OCI-LY1 (cell line): ENCODE results near the gene NSD1.

Experiments used
- H2AFZ ChIP-seq: fragments of 200-600 bp; sonication (generic), shearing (Covaris generic); 2 replicates; pipeline ENCODE4 v1.6.0; 2014; ENCODE audit warnings: antibody characterized with exemption, mild to moderate bottlenecking, low read length
- H3F3A ChIP-seq: fragments of 200-600 bp; sonication (generic), shearing (Covaris generic); 2 replicates; pipeline ENCODE4 v1.6.0; 2014; ENCODE audit warnings: mild to moderate bottlenecking, antibody characterized with exemption, low read length, moderate library complexity; ENCODE audit not compliant: insufficient read depth
- H3K27ac ChIP-seq: fragments of 200-600 bp; sonication (generic); 2 replicates; pipeline ENCODE4 v1.5.1; 2014; ENCODE audit warnings: low read length, mixed run types, mild to moderate bottlenecking, low read depth; ENCODE audit not compliant: poor library complexity, severe bottlenecking
- H3K27me3 ChIP-seq: fragments of 200-600 bp; sonication (generic); 2 replicates; pipeline ENCODE4 v1.6.0; 2014; ENCODE audit warnings: antibody characterized with exemption, mild to moderate bottlenecking, low read length, moderate library complexity; ENCODE audit not compliant: insufficient read depth
- H3K36me3 ChIP-seq: fragments of 200-600 bp; sonication (generic); 2 replicates; pipeline ENCODE4 v1.6.1; 2014; ENCODE audit warnings: mild to moderate bottlenecking, antibody characterized with exemption, low read length, moderate library complexity, mixed read lengths; ENCODE audit not compliant: insufficient read depth
- H3K4me1 ChIP-seq: fragments of 200-600 bp; sonication (generic); 2 replicates; pipeline ENCODE4 v1.5.1; 2014; ENCODE audit warnings: mild to moderate bottlenecking, low read length, moderate library complexity; ENCODE audit not compliant: insufficient read depth, severe bottlenecking
- H3K4me2 ChIP-seq: fragments of 200-600 bp; sonication (generic), shearing (Covaris generic); 2 replicates; pipeline ENCODE4 v1.6.1; 2014; ENCODE audit warnings: low read length
- H3K4me3 ChIP-seq: fragments of 200-600 bp; sonication (generic); 2 replicates; pipeline ENCODE4 v1.5.1; 2014; ENCODE audit warnings: low read length, low read depth, mild to moderate bottlenecking, mixed read lengths; ENCODE audit not compliant: poor library complexity, severe bottlenecking
- H3K79me2 ChIP-seq: fragments of 200-600 bp; shearing (Covaris generic); 2 replicates; pipeline ENCODE4 v1.6.1; 2016; ENCODE audit warnings: mixed run types, low read length, mixed read lengths; ENCODE audit not compliant: insufficient read depth
- H3K9ac ChIP-seq: fragments of 200-600 bp; sonication (generic), shearing (Covaris generic); 2 replicates; pipeline ENCODE4 v1.6.1; 2014; ENCODE audit warnings: mild to moderate bottlenecking, low read length, mixed read lengths
- H3K9me2 ChIP-seq: fragments of 200-600 bp; sonication (generic), shearing (Covaris generic); 2 replicates; pipeline ENCODE4 v1.6.1; 2014; ENCODE audit warnings: low read depth, mild to moderate bottlenecking, low read length, mixed read lengths
- H3K9me3 ChIP-seq: fragments of 200-600 bp; shearing (Covaris generic); 2 replicates; pipeline ENCODE4 v1.6.1; 2014; ENCODE audit warnings: low read length, mixed read lengths
- H4K20me1 ChIP-seq: fragments of 200-600 bp; sonication (generic), shearing (Covaris generic); 2 replicates; pipeline ENCODE4 v1.6.0; 2016; ENCODE audit warnings: mild to moderate bottlenecking, low read length; ENCODE audit not compliant: insufficient read depth
- EZH2 ChIP-seq: fragments of 200-600 bp; sonication (generic), shearing (Covaris generic); IDR thresholded peaks from 2 replicates; pipeline ENCODE4 v1.8.0; 2017; ENCODE audit warnings: borderline replicate concordance, mixed run types, mild to moderate bottlenecking, antibody characterized with exemption, low read length, moderate library complexity, mixed read lengths
- TF ChIP-seq, protein P1 (sequence below): fragments of 200-600 bp; sonication (generic), shearing (Covaris generic); IDR thresholded peaks from 2 replicates; pipeline ENCODE4 v1.5.1; 2017; ENCODE audit warnings: mild to moderate bottlenecking, antibody characterized with exemption, low read length, moderate library complexity, mixed read lengths

NSD1 gene

DNA sequence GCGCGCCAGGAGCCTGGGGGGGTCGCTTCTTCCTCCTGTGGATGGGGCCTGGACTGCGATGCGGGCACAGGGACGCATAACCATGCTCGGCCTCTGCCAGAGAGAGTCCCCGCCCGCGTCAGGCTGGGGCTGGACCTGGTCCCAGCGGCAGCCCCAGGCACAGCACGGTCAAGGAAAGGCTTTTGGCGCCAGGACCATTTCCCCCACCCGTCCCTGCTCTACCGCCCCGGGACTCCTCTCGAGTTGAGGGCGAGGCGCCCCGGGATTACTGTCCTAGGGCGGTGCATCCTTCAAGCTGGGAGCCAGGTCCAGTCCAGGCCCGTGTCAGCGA lies 177.8 kb downstream of the NSD1 start:
- H3K79me2 ChIP-seq = no peaks in the 10 kb centered on the region
- H3K9me2 ChIP-seq = no peaks in the 10 kb centered on the region
- no peaks in the 10 kb centered on the region for H4K20me1 ChIP-seq
- H3K4me2 ChIP-seq = peak overlapping the region; percentile 97
- H3K27me3 ChIP-seq = no peaks in the 10 kb centered on the region
- peak overlapping the region; percentile 89 for H3K9ac ChIP-seq
- no peak for TF ChIP-seq EZH2
- TF ChIP-seq, protein P1, sequence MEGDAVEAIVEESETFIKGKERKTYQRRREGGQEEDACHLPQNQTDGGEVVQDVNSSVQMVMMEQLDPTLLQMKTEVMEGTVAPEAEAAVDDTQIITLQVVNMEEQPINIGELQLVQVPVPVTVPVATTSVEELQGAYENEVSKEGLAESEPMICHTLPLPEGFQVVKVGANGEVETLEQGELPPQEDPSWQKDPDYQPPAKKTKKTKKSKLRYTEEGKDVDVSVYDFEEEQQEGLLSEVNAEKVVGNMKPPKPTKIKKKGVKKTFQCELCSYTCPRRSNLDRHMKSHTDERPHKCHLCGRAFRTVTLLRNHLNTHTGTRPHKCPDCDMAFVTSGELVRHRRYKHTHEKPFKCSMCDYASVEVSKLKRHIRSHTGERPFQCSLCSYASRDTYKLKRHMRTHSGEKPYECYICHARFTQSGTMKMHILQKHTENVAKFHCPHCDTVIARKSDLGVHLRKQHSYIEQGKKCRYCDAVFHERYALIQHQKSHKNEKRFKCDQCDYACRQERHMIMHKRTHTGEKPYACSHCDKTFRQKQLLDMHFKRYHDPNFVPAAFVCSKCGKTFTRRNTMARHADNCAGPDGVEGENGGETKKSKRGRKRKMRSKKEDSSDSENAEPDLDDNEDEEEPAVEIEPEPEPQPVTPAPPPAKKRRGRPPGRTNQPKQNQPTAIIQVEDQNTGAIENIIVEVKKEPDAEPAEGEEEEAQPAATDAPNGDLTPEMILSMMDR = no peak
- no peaks in the 10 kb centered on the region for H3K9me3 ChIP-seq
- peak overlapping the region; percentile 87 for H3K4me3 ChIP-seq
- H3K36me3 ChIP-seq = peaks cover 27% of the 10 kb centered on the region
- H2AFZ ChIP-seq = no peak overlapping the region
- peaks cover 42% of the 10 kb centered on the region for H3K4me1 ChIP-seq
- peak overlapping the region; percentile 80 for H3K27ac ChIP-seq
- H3F3A ChIP-seq = no peaks in the 10 kb centered on the region

DNA sequence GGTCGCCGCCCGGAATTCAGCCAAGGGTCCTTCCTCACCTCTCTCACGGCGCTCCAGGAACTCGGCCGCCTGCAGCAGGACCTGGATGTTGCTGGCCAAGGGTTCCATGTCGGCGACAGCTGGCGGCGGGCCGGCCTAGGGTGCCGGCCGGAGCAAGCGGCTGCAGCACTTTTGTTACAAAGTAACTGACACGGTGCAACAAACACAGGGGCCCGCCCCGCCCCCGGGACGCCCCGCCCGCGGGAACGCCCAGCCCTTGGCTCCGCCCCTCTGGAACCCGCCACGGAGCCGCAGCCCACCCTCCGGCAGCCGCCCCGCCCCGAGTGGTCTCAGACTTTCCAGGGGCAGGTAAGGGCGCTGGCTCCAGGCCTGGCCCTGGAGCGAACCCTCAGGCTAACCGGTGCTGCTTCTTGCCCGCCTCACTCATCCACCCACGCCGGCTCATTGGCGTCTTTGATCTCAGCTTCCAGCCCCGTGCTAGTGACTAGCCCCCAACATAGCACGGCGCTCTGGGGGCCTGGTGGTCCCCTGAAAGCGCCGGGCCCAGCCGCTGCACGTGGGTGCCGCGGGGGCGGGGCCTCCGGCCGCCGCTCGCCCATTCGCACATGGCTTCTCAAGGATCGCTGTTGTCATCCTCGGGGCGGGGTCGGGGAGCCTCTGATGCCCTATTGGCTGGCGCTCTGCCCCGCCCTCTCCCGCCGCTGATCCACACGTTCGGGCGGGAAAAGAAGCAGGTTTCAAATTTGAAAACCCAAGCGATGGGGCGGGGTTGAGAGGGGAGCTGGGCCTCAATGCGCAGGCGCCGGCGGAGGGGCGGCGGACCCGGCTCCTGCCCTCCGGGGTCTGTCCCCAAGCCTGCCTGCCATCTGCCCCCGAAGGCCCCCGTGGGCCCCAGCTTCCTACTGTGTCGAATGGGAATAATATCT lies 178.4 kb downstream of the NSD1 start, which contains the start of gene MXD3:
MXD3 (minus strand) TSS at position 176 of the 926 bp plus-strand sequence; CDS start at position 108, 68 bp downstream.
- Histone ChIP-seq H3K27me3 (no peaks in the 10 kb centered on the region), H3F3A (no peaks in the 10 kb centered on the region), H3K27ac (peak within 1 kb of the TSS; percentile 93), H3K4me1 (peaks cover 42% of the 10 kb centered on the region), H4K20me1 (no peaks in the 10 kb centered on the region), H3K4me2 (peak within 1 kb of the TSS; percentile 97), H3K4me3 (peak within 1 kb of the TSS; percentile 87), H3K79me2 (no peaks in the 10 kb centered on the region), H3K9me2 (no peaks in the 10 kb centered on the region), H2AFZ (no peak within 1 kb of the TSS), H3K36me3 (peaks cover 21% of the 10 kb centered on the region), H3K9ac (peak within 1 kb of the TSS; percentile 89), H3K9me3 (no peaks in the 10 kb centered on the region)
- TF ChIP-seq, protein P1 = no peak
- no peak for TF ChIP-seq EZH2

DNA sequence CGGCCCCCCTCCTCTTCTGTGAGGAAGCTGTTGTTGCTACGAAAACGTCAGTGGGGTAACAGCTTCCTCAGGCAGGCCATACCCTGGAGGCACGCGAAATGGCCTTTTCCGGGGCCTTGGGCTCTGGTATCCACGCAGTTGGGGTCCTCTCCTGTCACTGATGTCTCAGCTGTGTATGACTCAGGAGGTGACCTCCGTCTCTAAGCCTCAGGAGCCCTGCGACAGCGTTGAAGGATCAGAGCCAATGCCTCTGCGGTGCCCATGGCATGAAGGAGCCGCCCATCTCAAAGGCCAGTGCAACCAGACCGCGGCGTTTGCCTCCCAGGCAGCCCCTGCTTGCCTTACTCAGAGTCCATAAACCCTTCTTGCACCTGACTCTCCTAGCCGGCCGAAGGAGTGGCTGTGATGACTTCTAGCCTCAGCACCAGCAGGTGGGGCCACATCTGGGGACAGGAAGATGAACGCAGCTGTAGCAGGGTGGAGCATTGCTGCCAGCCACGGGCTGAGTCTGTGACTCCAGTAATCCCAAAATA lies 179.1 kb downstream of the NSD1 start:
- H4K20me1 ChIP-seq = no peaks in the 10 kb centered on the region
- H3K4me2 ChIP-seq = peak overlapping the region; percentile 97
- H3K27me3 ChIP-seq = no peaks in the 10 kb centered on the region
- TF ChIP-seq EZH2 = no peak
- TF ChIP-seq, protein P1 = peak; percentile 49
- peaks cover 42% of the 10 kb centered on the region for H3K4me1 ChIP-seq
- H3F3A ChIP-seq = no peaks in the 10 kb centered on the region
- H3K9ac ChIP-seq = peak overlapping the region; percentile 88
- no peaks in the 10 kb centered on the region for H3K9me3 ChIP-seq
- H3K36me3 ChIP-seq = peaks cover 14% of the 10 kb centered on the region; the same call in 1 of the 2 replicates
- peak overlapping the region; percentile 93 for H3K27ac ChIP-seq
- H3K9me2 ChIP-seq = no peaks in the 10 kb centered on the region
- no peaks in the 10 kb centered on the region for H3K79me2 ChIP-seq
- H3K4me3 ChIP-seq = peak overlapping the region; percentile 87
- no peak overlapping the region for H2AFZ ChIP-seq
